Mesothelial cell of epicardium (in vitro differentiated cells): ENCODE measurements around the gene CELF2. TPM values are rescaled to one million over a fixed set of nuclear protein-coding genes. Genes with fewer than 3 reads are reported as not detected.

Experiments used
- DNase-seq, 2 experiments: peaks; one replicate each; pipeline ENCODE4 v3.0.0; 2021; ENCODE audit warnings: low spot score in 2 of 2; ENCODE audit not compliant: unreplicated experiment in 2 of 2
- H3K27ac Mint-ChIP-seq: 2 replicates; pipeline ENCODE4 v1.8.0; 2021; ENCODE audit warnings: mixed read lengths
- H3K27me3 Mint-ChIP-seq: 2 replicates; pipeline ENCODE4 v1.8.0; 2021; ENCODE audit warnings: low read depth, mixed read lengths
- H3K36me3 Mint-ChIP-seq: 2 replicates; pipeline ENCODE4 v1.8.0; 2021; ENCODE audit warnings: mixed read lengths
- H3K4me1 Mint-ChIP-seq: 2 replicates; pipeline ENCODE4 v1.8.0; 2021; ENCODE audit warnings: mixed read lengths
- H3K4me3 Mint-ChIP-seq: 2 replicates; pipeline ENCODE4 v1.8.0; 2021; ENCODE audit warnings: mild to moderate bottlenecking, moderate library complexity, mixed read lengths
- H3K9me3 Mint-ChIP-seq: 2 replicates; pipeline ENCODE4 v1.8.0; 2021; ENCODE audit warnings: mixed read lengths
- CTCF ChIP-seq: fragments of 200-600 bp; sonication (generic); IDR thresholded peaks from one replicate; pipeline ENCODE4 v1.5.0; 2021; ENCODE audit warnings: antibody characterized with exemption; ENCODE audit not compliant: unreplicated experiment
- total RNA-seq: library from RNA; stranded (reverse); gene quantifications from 3 replicates; pipeline ENCODE4 v1.2.1, GENCODE V29; 2021

Gene CELF2
- total RNA-seq, 1 donor from 2014 or later = 24.0 TPM

DNA sequence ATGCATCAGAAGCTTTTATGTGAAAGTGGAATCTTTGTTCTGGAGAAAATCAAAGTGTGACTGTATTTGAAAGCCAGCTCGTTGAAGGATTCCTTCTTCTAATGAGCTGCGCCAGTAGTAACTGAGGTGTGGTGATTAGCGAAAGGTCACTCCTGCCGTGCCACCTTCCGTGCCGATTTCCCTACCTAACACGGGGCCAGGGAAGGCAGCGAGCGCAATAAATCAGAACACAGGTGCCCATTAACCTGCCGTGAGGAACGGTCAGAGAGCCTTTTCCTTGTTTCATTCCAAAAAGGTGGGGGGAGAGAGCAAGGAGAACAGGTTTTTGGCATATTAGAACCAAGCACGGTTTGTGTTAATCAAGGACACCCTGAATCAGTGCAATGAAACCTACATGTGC, 258.0 kb downstream of the CELF2 start:
- TF ChIP-seq CTCF = no peak
- no peak overlapping the region for H3K4me3 Mint-ChIP-seq
- peaks cover 7% of the 10 kb centered on the region for H3K4me1 Mint-ChIP-seq
- peaks cover 3% of the 10 kb centered on the region for H3K36me3 Mint-ChIP-seq
- no peak overlapping the region for H3K27ac Mint-ChIP-seq
- H3K9me3 Mint-ChIP-seq = no peaks in the 10 kb centered on the region
- H3K27me3 Mint-ChIP-seq = peaks cover 65% of the 10 kb centered on the region
- DNase-seq = no peak

DNA sequence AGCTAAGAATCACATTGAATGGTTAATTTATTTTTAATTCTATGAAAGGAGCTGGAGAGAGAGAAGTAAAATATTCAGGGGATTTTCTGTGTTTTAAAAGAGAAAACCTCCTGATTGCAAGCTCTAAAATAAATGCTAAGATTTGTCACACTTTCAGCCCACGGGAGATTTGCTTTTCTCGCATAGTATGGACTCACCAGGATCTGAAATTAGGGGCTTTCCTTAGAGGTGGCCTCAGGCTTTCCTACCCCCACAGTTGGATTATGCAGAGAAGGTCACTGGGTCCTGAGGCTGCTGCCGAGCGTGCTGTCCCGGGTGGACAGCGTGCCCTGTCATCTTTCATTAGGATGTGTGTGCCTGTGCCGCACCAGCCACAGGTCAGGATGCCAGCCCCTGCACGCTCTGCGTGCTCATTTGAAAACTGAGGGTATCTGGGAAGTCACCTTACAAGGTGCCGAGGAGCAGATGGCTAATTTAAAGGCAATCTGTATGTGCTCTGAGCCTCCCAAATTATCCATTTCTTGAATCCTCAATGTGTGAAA, 258.8 kb downstream of the CELF2 start:
- DNase-seq = no peak
- peaks cover 63% of the 10 kb centered on the region for H3K27me3 Mint-ChIP-seq
- peaks cover 3% of the 10 kb centered on the region for H3K36me3 Mint-ChIP-seq
- H3K4me3 Mint-ChIP-seq = no peak overlapping the region
- no peak overlapping the region for H3K27ac Mint-ChIP-seq
- TF ChIP-seq CTCF = no peak
- H3K4me1 Mint-ChIP-seq = peaks cover 4% of the 10 kb centered on the region
- H3K9me3 Mint-ChIP-seq = no peaks in the 10 kb centered on the region

DNA sequence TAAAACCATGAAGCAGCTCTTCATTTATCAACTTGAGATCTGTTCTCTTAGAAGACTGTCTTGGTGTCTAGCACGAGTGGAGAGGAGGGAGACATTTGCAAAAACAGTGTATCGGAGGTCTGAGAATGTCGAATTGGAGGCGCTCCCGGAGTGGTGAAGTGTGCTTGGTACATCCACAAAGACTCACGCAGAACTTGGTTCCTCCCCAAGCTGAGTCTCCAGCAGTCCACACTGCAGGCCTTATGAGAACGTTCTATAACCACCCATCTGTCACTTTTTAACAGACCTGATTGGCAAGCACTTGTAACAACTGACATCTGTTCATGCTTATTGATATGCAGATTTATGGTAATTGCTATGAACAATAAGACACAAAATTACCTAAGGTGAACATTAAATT, 261.6 kb downstream of the CELF2 start:
- H3K9me3 Mint-ChIP-seq = no peaks in the 10 kb centered on the region
- H3K27me3 Mint-ChIP-seq = peaks cover 52% of the 10 kb centered on the region
- peaks cover 3% of the 10 kb centered on the region for H3K36me3 Mint-ChIP-seq
- H3K27ac Mint-ChIP-seq = no peak overlapping the region
- DNase-seq = no peak
- H3K4me1 Mint-ChIP-seq = peaks cover 4% of the 10 kb centered on the region
- TF ChIP-seq CTCF = no peak
- H3K4me3 Mint-ChIP-seq = no peak overlapping the region

- no peak for TF ChIP-seq CTCF
- H3K4me3 Mint-ChIP-seq = no peak overlapping the region
- H3K27ac Mint-ChIP-seq = no peak overlapping the region
- peaks cover 4% of the 10 kb centered on the region for H3K4me1 Mint-ChIP-seq
- peaks cover 3% of the 10 kb centered on the region for H3K36me3 Mint-ChIP-seq
- H3K9me3 Mint-ChIP-seq = no peaks in the 10 kb centered on the region
- DNase-seq = no peak
- peaks cover 46% of the 10 kb centered on the region for H3K27me3 Mint-ChIP-seq
Observed at GRCh38 chr10:11280187-11280932, 262.7 kb downstream of the CELF2 start.

DNA sequence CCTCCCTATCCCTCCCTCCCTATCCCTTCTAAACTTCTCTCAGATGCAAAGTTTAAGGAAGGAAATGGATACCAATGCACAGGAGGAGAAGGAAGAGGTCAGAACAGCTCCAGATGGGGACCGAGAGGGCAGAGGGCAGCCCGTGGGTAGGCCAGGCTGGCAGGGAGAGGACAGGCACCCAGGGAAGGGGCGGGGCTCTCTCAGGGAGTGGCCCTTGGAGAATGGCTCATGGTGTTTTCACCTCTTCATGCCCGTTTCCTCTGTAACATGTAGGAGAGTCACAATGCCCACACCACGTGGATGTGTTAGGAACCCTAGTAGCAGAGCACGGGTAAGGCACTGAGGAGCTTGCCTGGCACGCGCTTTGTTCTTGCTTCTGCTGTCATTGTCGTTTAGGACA, 264.5 kb downstream of the CELF2 start:
- no peak for TF ChIP-seq CTCF
- Mint-ChIP-seq H3K27ac (no peak overlapping the region), H3K4me3 (no peak overlapping the region), H3K9me3 (no peaks in the 10 kb centered on the region), H3K4me1 (no peaks in the 10 kb centered on the region), H3K36me3 (peaks cover 3% of the 10 kb centered on the region), H3K27me3 (peaks cover 34% of the 10 kb centered on the region)
- DNase-seq = no peak
